Measurements from ENCODE around the gene BRD7. TPM values are rescaled to one million over a fixed set of nuclear protein-coding genes. Genes with fewer than 3 reads are reported as not detected.

The BRD7 gene
- total RNA-seq, 2 donors from 2014 or later: 21.8 to 32.6 TPM

DNA sequence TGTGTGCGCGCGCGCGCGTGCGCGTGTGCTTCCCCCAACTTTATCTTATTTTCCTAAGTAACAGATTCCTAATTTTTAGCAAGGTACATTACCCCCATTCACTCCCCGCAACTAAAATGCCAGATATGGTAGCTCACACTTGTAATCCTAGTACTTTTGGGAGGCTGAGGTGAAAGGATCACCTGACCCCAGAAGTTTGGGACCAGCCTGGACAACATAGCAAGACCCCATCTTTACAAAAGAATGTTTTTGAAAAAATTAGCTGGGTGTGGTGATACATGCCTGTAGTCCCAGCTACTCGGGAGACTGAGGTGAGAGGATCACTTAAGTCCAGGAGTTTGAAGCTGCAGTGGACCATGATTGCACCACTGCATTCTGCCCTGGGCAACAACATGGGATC lies 5.1 kb downstream of the BRD7 start:
- Histone ChIP-seq H3K36me3 (replicated peaks in 1 of 2; ENCODE audit: insufficient read depth in 1 of 2, low read depth in 2 of 2) (peaks cover 0 to 2% of the 10 kb centered on the region in 2 donors), H3K27ac (no peak overlapping the region), H3K4me1 (peaks cover 52% of the 10 kb centered on the region), H3K27me3 (no peaks in the 10 kb centered on the region), H3K4me3 (no peak overlapping the region), H3K9me3 (no peaks in the 10 kb centered on the region)
- DNase-seq (no peak), ATAC-seq (no peak)
- intact Hi-C loops (cut with DNase I): no loop called here
- WGBS, 2 donors: 82 to 92% methylated on average over 10 of the region's 10 CpGs
- no peak for TF ChIP-seq POLR2A (IDR thresholded peaks at IDR 0.05)
- TF ChIP-seq, protein P1, sequence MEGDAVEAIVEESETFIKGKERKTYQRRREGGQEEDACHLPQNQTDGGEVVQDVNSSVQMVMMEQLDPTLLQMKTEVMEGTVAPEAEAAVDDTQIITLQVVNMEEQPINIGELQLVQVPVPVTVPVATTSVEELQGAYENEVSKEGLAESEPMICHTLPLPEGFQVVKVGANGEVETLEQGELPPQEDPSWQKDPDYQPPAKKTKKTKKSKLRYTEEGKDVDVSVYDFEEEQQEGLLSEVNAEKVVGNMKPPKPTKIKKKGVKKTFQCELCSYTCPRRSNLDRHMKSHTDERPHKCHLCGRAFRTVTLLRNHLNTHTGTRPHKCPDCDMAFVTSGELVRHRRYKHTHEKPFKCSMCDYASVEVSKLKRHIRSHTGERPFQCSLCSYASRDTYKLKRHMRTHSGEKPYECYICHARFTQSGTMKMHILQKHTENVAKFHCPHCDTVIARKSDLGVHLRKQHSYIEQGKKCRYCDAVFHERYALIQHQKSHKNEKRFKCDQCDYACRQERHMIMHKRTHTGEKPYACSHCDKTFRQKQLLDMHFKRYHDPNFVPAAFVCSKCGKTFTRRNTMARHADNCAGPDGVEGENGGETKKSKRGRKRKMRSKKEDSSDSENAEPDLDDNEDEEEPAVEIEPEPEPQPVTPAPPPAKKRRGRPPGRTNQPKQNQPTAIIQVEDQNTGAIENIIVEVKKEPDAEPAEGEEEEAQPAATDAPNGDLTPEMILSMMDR (IDR thresholded peaks at IDR 0.05): no peak

DNA sequence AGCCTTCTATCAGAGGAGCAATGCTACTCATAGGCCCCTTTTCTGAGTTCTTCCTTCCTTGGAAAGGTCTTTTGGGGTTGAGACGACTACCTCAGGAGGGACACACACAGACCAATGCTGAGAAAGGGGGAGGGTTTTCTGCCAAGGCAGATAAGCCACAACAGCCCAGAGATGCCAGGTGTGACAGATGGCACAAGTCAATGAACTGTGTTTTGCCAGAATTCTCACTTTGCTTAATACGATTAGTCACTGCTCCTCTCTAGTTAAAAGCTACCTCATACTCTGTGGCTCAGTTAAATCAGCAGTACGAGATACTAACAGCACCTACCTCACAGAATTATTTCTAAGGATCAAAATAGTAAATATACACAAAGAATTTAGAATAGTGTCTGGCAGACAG lies 8.0 kb downstream of the BRD7 start:
- H3K36me3 ChIP-seq (replicated peaks in 1 of 2; ENCODE audit: insufficient read depth in 1 of 2, low read depth in 2 of 2): peaks cover 0 to 2% of the 10 kb centered on the region in 2 donors
- H3K4me1 ChIP-seq: peaks cover 30% of the 10 kb centered on the region
- intact Hi-C loops (cut with DNase I): no loop called here
- DNase-seq (peak in 2 of 4 donors; percentile 27 to 40), ATAC-seq (peak; percentile 79)
- no peaks in the 10 kb centered on the region for H3K9me3 ChIP-seq
- TF ChIP-seq POLR2A (IDR thresholded peaks at IDR 0.05): no peak
- TF ChIP-seq, protein P1 (IDR thresholded peaks at IDR 0.05): no peak
- no peaks in the 10 kb centered on the region for H3K27me3 ChIP-seq
- peak overlapping the region in 3 of 4 donors; percentile 15 to 52 (median 43) for H3K27ac ChIP-seq
- 19 to 25% methylated on average over 3 of the region's 3 CpGs for WGBS, 2 donors
- H3K4me3 ChIP-seq: no peak overlapping the region

DNA sequence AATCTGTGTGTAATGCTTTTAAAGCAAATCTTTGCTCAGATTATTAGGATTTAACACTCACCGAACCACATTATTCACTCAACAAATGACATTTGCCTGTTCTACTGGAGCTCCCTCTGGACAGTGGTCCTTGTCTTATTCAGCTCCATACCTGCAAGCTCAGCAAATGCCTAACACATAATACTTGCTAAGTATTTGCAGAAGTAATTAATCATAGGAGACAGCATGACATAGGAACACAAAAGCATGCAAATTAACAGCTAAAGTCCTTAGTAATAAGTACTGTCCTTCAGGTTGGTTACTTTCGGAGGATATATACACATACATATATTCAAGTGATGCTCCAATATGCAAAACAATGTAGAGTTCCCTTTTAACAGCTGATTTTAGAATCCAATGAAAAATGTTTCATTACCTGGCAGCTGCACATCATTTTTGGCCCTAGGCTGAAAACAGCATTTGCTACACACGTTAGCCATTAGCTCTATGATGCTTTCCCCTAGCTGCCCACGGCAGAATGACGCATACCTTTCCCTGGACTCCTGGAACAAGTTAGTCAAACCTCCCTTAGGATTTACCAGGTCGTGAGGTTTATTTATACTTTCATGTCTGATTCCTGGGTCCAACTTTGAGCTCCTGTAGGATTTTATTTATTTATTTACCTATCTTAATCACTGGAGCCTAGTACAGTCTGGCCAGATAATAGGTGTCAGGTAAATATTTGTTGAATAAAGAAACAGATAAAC lies 8.6 kb downstream of the BRD7 start:
- WGBS, 2 donors: 47 to 49% methylated on average over 6 of the region's 6 CpGs
- Histone ChIP-seq H3K27ac (peak overlapping the region in 3 of 4 donors; percentile 15 to 52 (median 43)), H3K4me1 (peaks cover 27% of the 10 kb centered on the region), H3K27me3 (no peaks in the 10 kb centered on the region), H3K9me3 (no peaks in the 10 kb centered on the region), H3K4me3 (no peak overlapping the region), H3K36me3 (replicated peaks in 1 of 2; ENCODE audit: insufficient read depth in 1 of 2, low read depth in 2 of 2) (peaks cover 0 to 2% of the 10 kb centered on the region in 2 donors)
- intact Hi-C loops (cut with DNase I): no loop called here
- ATAC-seq: peak; percentile 70
- TF ChIP-seq, protein P1 (IDR thresholded peaks at IDR 0.05): peak in 1 of 7 experiments; percentile 9
- no peak for TF ChIP-seq POLR2A (IDR thresholded peaks at IDR 0.05)
- peak in 3 of 4 donors; percentile 26 to 48 (median 42) for DNase-seq

DNA sequence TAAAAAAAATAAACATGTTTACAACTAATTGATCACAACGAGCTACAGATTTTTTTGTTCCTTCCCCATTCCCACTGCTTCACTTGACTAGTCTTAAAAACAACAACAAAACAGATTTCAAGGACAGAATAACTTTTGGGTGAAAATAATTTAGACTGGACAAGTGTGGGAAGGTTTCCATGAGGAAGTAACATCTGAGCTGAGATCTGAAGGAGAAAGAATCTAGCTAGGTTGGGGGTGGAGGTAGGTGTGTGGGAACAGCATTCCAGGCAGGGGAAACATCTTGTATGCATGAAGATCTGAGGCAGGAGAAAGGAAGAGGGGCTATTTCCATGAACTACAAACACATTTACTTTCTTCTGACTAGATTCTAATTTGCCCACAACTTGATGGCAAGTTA lies 9.2 kb downstream of the BRD7 start:
- Histone ChIP-seq H3K36me3 (replicated peaks in 1 of 2; ENCODE audit: insufficient read depth in 1 of 2, low read depth in 2 of 2) (peaks cover 0 to 2% of the 10 kb centered on the region in 2 donors), H3K27me3 (no peaks in the 10 kb centered on the region), H3K4me3 (no peak overlapping the region), H3K4me1 (peaks cover 27% of the 10 kb centered on the region), H3K9me3 (no peaks in the 10 kb centered on the region), H3K27ac (no peak overlapping the region)
- WGBS, 2 donors: 38 to 40% methylated on average over 1 of the region's 1 CpG
- no peak for ATAC-seq
- no peak for DNase-seq
- intact Hi-C loops (cut with DNase I): loop anchor here (10.0 kb wide), 1 partner anchor 115 kb away; no protein-coding TSS in a partner anchor
- TF ChIP-seq POLR2A (IDR thresholded peaks at IDR 0.05): no peak
- TF ChIP-seq, protein P1 (IDR thresholded peaks at IDR 0.05): no peak
